ENCODE data around the gene VAV1. TPM values are rescaled to one million over a fixed set of nuclear protein-coding genes. Genes with fewer than 3 reads are reported as not detected.

Gene VAV1
- total and polyA plus RNA-seq, 2 donors (not counting 3 experiments of a cell fraction or from before 2014, with no cell fraction given), result not detected

GRCh38 chr19:6817179-6817578 lies 44.7 kb downstream of the VAV1 start:
- BruUV-seq (replicated peaks), result no TSS peak
- POLR2A ChIA-PET, result no interaction called here
- no peak overlapping the region for H3K4me2 ChIP-seq (ENCODE audit: insufficient read depth, low read length)
- intact Hi-C loops (cut with micrococcal nuclease) (no loop called here), dilution Hi-C loops (cut with MboI; ENCODE audit: extremely low pct_ligation_motif_present, low sequenced_read_pairs) (no loop called here)
- no peaks in the 10 kb centered on the region for H3K27me3 ChIP-seq (ENCODE audit: control insufficient read depth in 2 of 2, insufficient read depth in 2 of 2, low read length in 2 of 2)
- H3K9me3 ChIP-seq (replicated peaks; ENCODE audit: control insufficient read depth, insufficient read depth, low read length), result no peaks in the 10 kb centered on the region
- no peak overlapping the region for H3K4me3 ChIP-seq (replicated peaks in 1 of 3; ENCODE audit: insufficient read depth in 1 of 3, low read depth in 1 of 3, low read length in 3 of 3)
- no peaks in the 10 kb centered on the region for H4K20me1 ChIP-seq (replicated peaks; ENCODE audit: control insufficient read depth, extremely low read depth, insufficient read depth, low read length)
- H3K27ac ChIP-seq (ENCODE audit: insufficient read depth, low read depth, low read length), result no peak overlapping the region
- CTCF ChIA-PET, result interaction anchor here (0.7 kb wide), 1 partner anchor 46 kb away, joined by 3 read pairs; no protein-coding TSS in a partner anchor
- H3K36me3 ChIP-seq (ENCODE audit: control insufficient read depth in 2 of 2, extremely low read depth in 1 of 2, insufficient read depth in 2 of 2, low read length in 2 of 2), result no peaks in the 10 kb centered on the region
- FAIRE-seq (no peak), DNase-seq (ENCODE audit: low read depth, low spot score) (no peak)
- H3K9ac ChIP-seq (replicated peaks; ENCODE audit: extremely low read depth, insufficient read depth, low read length), result no peak overlapping the region
- H2AFZ ChIP-seq (ENCODE audit: low read depth, low read length), result no peak overlapping the region
- H3K9me1 ChIP-seq (replicated peaks; ENCODE audit: control insufficient read depth, extremely low read depth, insufficient read depth, low read length), result no peaks in the 10 kb centered on the region
- TF ChIP-seq POLR2AphosphoS5 (IDR thresholded peaks at IDR 0.05; ENCODE audit: insufficient read depth, low read depth, low read length) (no peak), FOS (IDR thresholded peaks at IDR 0.05; ENCODE audit: borderline replicate concordance, insufficient read depth, low read length) (no peak), POLR2A (IDR thresholded peaks at IDR 0.05; ENCODE audit: low read depth, low read length) (no peak), JUN (IDR thresholded peaks at IDR 0.05; ENCODE audit: borderline replicate concordance, insufficient read depth, insufficient read length, low read depth) (no peak), MYC (IDR thresholded peaks at IDR 0.05; ENCODE audit: low read depth, low read length) (no peak), CTCF (IDR thresholded peaks at IDR 0.05; ENCODE audit: extremely low read depth in 1 of 2, insufficient read depth in 1 of 2, low read depth in 1 of 2, low read length in 2 of 2) (no peak)
- no peaks in the 10 kb centered on the region for H3K4me1 ChIP-seq (ENCODE audit: control insufficient read depth, extremely low read depth, insufficient read depth, low read length)
- H3K79me2 ChIP-seq (ENCODE audit: control insufficient read depth, insufficient read depth, low read length), result no peaks in the 10 kb centered on the region

GRCh38 chr19:6818246-6818645 lies 45.7 kb downstream of the VAV1 start:
- no peak for TF ChIP-seq POLR2AphosphoS5 (IDR thresholded peaks at IDR 0.05; ENCODE audit: insufficient read depth, low read depth, low read length)
- TF ChIP-seq MAX (IDR thresholded peaks at IDR 0.05; ENCODE audit: insufficient read depth, insufficient read length), result no peak
- TF ChIP-seq JUN (IDR thresholded peaks at IDR 0.05; ENCODE audit: borderline replicate concordance, insufficient read depth, insufficient read length, low read depth), result no peak
- no peak for TF ChIP-seq EZH2 (IDR thresholded peaks at IDR 0.05; ENCODE audit: borderline replicate concordance, low read depth, low read length, severe bottlenecking)
- no peak for TF ChIP-seq MYC (IDR thresholded peaks at IDR 0.05; ENCODE audit: low read depth, low read length)
- TF ChIP-seq FOS (IDR thresholded peaks at IDR 0.05; ENCODE audit: borderline replicate concordance, insufficient read depth, low read length), result no peak
- no peak for TF ChIP-seq POLR2A (IDR thresholded peaks at IDR 0.05; ENCODE audit: low read depth, low read length)
- no peak for TF ChIP-seq CTCF (IDR thresholded peaks at IDR 0.05; ENCODE audit: extremely low read depth in 1 of 2, insufficient read depth in 1 of 2, low read depth in 1 of 2, low read length in 2 of 2)
- no peak for TF ChIP-seq GATA2 (IDR thresholded peaks at IDR 0.05; ENCODE audit: insufficient read depth, insufficient read length, low read depth, low read length)
- intact Hi-C loops (cut with micrococcal nuclease), result no loop called here
- no peak overlapping the region for H2AFZ ChIP-seq (ENCODE audit: low read depth, low read length)
- BruUV-seq (replicated peaks), result no TSS peak
- H3K4me1 ChIP-seq (ENCODE audit: control insufficient read depth, extremely low read depth, insufficient read depth, low read length), result no peaks in the 10 kb centered on the region
- H3K79me2 ChIP-seq (ENCODE audit: control insufficient read depth, insufficient read depth, low read length), result no peaks in the 10 kb centered on the region
- POLR2A ChIA-PET, result no interaction called here
- no peak overlapping the region for H3K9ac ChIP-seq (replicated peaks; ENCODE audit: extremely low read depth, insufficient read depth, low read length)
- dilution Hi-C loops (cut with MboI; ENCODE audit: extremely low pct_ligation_motif_present, low sequenced_read_pairs), result no loop called here
- FAIRE-seq, result no peak
- H4K20me1 ChIP-seq (replicated peaks; ENCODE audit: control insufficient read depth, extremely low read depth, insufficient read depth, low read length), result no peaks in the 10 kb centered on the region
- no peaks in the 10 kb centered on the region for H3K9me3 ChIP-seq (replicated peaks; ENCODE audit: control insufficient read depth, insufficient read depth, low read length)
- no peaks in the 10 kb centered on the region for H3K27me3 ChIP-seq (ENCODE audit: control insufficient read depth in 2 of 2, insufficient read depth in 2 of 2, low read length in 2 of 2)
- H3K9me1 ChIP-seq (replicated peaks; ENCODE audit: control insufficient read depth, extremely low read depth, insufficient read depth, low read length), result no peaks in the 10 kb centered on the region
- DNase-seq (ENCODE audit: low read depth, low spot score), result no peak
- CTCF ChIA-PET, result no interaction called here
- H3K4me3 ChIP-seq (replicated peaks in 1 of 3; ENCODE audit: insufficient read depth in 1 of 3, low read depth in 1 of 3, low read length in 3 of 3), result no peak overlapping the region
- H3K4me2 ChIP-seq (ENCODE audit: insufficient read depth, low read length), result no peak overlapping the region
- no peaks in the 10 kb centered on the region for H3K36me3 ChIP-seq (ENCODE audit: control insufficient read depth in 2 of 2, extremely low read depth in 1 of 2, insufficient read depth in 2 of 2, low read length in 2 of 2)
- no peak overlapping the region for H3K27ac ChIP-seq (ENCODE audit: insufficient read depth, low read depth, low read length)
